ENCODE data around the gene PRPF8.

The PRPF8 gene

DNA sequence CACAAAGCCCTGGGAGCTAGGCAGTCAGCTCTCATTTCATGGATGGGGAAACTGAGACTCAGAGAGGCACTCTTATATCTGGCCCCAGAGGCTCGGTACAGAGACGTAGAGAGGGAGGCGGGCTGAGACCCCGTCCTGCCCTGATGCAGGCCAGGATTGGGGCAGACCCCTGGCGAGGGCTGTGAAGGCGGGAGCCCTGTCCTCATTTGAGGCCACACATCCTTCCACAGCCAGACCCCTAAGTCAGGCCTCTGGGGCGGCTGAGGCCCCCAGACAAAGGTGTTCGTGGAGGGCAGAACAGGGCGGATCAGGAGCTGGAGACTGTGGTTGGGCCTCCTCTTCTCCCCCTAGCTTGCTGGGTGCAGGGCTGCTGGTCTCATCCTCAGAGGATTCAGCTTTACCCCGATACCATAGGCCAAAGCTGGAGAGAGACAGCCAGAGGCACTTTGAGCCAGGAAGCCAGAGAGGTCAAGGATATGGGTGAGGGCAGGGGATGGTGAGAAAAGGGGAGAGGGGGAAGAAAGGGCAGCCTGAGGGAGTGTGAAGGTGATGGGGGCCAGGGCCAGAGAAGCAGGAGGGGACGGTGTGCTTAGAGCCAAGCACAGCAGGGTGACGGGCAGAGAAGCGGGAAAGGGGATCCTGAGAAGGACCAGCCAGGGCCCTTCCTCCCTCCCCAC lies 38.3 kb downstream of the PRPF8 start:
- in situ Hi-C loops (cut with HindIII; ENCODE audit: low sequenced_read_pairs): no loop called here

DNA sequence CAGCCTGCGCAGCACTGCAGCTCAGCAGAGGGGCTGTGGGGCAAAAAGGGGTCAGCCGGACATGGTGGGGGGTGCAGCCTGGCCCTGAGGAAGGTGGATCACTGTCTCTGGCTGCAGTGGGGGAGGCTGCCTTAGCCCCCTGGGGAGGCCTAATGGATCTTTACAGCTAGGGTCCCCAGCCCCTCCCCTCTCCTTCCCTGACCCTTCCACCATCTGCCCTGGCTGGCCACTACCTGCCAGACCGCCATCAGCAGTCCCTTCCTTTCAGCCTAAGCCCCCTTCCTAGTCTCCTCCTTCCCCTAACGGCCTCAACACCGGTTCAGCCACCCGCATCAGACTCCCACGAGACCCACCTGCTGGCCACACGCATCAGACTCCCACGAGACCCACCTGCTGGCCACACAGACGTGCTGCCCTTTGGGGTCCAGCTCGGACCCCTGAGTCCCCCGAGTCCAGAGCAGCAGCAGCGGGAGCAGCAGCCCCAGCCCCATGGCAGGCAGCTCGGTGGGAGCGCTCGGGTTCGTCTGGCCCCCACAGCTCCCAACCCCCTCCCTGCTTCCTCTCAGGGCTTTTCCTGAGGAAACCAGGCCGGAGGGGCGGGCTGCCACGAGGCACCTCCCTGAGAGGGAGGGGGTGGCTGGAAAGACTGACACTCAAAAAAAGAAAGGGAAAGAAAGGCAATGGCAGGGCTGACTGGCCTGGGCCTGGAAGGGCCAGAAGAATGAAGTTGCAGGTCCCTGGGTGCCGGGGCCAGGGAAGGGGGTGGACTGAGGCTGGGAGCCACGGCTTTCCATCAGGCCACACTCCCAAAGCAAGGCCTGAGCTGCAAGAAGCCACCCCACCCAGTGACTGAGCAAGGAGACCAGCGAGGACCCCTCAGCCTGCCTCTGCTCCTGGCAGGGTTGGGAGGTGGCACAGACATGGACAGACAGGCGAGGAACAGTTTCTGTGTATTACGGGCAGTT lies 39.2 kb downstream of the PRPF8 start, which contains the start of gene SCARF1:
Gene SCARF1 (minus strand): TSS at position 526 of the 965 bp plus-strand sequence. CDS start 35 bp downstream, at position 491.
- in situ Hi-C loops (cut with HindIII; ENCODE audit: low sequenced_read_pairs): no loop called here

DNA sequence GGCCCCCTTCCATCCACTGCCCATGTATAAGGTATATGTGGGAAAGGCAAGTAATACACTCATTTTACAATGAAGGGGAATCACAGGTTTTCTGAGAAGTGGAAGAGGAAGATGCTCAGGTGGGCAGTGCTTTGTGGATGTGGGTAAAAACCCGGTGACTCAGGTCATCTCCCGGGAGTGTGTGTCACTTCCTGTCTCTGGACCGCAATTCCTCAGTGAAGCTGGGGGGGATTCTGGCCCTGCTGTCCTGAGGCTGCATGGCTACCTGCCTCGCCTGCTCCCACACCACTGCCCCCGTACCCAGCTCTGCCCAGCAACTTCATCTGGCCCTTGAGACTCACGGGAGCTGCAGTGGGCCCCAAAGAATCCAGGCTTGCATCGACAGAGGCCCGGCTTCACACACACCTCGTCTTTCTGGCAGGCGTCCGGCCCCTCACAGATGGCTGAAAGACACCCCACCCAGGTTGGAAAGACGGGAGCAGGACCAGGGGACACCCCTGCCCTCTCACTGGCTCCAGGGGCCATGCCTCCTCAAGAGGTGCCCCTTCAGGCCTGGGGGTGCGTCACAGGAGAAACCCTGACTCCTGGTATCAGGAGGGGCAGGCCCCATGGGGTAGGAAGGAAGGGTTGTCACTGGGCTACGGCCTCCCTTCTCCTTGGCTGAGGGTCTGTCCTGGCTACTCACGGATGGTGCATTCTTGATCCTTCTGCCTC lies 40.0 kb downstream of the PRPF8 start:
- in situ Hi-C loops (cut with HindIII; ENCODE audit: low sequenced_read_pairs): no loop called here

DNA sequence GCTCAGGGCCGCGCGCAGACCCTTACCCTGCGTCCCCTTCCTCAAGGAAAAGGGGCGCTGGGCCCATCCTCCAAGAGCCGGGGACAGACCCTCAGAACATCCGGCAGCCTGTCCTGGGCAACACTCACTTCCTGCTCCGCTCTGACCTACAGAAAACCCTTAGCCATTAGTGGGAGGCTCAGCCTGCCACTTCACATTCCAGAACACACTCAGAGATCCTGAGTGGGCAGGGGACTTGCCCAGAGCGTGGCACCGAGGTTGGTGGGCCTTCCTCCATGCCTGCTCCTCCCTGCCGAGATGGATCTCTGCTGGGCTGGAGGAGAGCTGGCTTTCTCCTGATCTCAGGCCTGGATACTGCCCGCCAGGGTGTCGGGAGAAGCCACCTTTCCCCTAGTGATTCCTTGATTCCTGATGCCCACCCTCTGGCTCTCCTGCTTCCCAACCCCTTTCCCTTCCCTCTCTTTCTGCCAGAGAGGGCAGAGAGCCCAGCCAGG lies 40.6 kb downstream of the PRPF8 start:
- in situ Hi-C loops (cut with HindIII; ENCODE audit: low sequenced_read_pairs): no loop called here

DNA sequence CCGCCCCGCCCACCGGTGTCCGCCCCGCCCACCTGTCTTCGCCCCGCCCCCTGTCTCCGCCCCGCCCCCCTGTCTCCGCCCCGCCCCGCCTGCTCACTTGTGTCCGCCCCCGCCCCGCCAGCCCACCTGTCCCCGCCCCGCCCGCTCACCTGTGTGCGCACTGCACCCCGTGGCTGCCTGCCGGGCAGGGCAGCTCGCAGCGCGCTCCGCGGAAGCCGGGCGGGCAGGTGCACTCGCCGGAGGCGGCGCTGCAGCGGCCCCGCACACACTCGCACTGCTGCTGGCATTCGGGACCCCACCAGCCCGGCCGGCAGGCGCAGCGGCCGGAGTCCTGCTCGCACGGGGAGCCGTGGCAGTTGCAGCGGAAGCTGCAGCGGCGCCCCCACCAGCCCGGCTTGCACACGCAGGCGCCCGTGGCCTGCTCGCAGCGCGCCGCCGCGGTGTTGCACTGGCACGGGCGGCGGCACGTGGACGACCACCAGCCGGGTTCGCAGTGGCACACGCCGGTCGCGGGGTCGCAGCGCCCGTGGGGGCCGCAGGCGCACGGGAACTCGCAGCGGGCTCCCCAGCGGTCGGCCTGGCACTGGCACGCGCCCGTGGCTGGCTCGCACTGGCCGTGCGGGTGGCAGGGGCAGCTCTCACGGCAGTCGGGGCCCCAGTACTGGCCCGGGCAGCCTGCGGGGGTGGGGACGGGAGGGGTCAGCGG lies 41.2 kb downstream of the PRPF8 start:
- in situ Hi-C loops (cut with HindIII; ENCODE audit: low sequenced_read_pairs): no loop called here

DNA sequence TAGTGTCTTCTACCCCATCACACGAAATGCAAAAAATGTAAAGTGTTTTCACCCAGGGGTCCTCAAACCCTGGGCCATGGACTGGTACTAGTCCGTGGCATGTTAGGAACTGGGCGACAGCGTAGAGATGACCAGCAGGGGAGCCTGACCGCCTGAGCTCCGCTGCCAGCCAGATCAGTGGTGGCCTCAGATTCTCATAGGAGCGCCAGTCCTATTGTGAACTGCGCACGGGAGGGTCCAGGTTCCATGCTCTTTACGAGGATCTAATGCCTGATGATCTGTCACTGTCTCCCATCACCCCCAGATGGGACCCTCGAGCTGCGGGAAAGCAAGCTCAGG lies 43.6 kb downstream of the PRPF8 start:
- in situ Hi-C loops (cut with HindIII; ENCODE audit: low sequenced_read_pairs): no loop called here

DNA sequence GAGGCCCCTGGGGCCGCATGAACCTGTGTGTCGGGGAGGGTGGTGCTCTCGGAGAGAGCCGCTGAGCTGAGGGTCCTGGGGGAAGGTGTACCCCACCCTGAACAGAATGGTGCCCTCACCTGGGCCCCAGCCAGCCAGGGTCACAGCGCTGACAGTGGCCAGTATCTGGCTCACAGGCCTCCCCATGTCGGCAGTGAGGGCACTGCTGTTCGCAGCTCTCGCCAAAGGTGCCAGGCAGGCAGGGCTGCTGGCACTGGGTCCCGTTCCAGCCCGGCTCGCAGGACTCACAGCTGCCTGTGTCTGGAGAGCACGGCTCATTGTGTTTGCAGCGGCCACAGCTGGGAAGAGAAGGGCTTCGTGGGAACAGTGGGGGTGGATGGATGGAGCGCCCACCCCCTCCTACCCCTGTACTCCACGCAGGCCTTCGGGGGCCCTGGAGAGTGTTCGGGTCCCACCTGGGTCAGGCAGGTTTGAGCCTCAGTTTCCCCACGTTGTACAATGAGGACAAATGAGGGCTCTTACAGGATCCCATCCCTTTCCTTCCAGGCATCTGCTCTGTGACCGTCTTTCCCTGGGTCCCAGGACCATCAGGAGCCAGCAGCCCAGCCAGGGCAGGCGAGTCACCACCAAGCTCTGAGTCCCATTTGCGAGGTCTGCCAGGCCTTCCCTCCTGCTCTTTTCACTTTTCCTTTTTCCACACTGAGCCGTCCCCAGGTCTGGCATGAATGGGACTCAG lies 44.2 kb downstream of the PRPF8 start:
- in situ Hi-C loops (cut with HindIII; ENCODE audit: low sequenced_read_pairs): no loop called here

DNA sequence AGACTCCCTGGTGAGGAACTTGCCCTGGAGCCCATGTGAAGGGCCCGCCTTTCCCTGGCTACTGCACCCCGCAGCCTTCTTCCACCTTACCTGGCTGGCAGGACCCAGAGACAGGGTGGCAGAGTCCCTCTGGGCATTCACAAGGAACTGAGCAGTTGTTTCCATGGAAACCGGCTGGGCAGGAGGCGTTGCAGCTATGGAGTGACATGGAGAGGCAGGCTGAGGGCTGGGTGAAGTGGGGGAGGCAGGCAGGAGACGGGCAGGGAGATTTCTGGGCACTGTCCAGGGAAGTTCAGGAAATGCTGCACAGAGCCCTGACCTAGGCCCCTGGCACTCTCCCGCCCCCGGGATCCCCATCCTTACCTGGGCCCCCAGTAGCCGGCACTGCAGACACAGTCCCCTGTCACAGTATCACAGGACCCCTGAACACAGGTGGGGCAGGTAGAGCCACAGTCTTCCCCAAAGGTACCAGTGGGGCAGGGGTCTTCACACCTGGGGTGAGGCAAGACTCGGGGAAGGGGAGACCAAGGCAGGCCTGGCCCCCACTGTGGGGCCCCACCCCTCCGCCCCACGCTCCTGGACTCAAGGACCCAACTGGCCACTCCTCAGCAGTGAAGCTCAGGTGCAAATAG lies 45.0 kb downstream of the PRPF8 start:
- in situ Hi-C loops (cut with HindIII; ENCODE audit: low sequenced_read_pairs): no loop called here

DNA sequence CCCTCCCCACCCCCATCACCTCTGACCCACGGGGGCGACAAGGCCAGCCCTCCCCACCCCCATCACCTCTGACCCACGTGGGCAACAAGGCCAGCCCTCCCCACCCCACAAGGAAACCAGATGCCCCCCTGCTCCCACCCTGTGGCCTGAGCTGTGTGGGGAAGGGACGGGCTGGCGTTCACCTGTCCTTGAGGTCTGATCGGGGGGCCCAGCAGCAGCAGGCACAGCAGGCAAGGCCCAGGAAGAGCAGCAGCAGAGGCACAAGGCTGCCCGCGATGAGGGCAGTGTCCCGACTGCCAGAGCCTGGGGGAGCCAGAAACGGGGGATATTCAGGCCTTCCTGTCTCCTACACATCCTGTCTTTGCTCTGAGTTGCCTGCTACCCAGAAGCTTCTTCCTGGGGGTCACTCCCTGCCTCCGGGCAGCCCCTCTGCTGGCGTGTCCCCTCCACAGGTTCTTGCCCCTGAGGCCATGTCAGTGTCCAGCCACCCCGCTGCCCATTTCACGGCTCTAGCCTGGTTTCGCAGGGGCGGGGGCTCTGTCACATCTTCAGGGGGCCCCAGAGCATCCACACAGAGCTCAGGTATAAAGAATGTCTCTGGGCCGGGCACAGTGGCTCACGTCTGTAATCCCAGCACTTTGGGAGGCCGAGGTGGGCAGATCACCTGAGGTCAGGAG lies 45.9 kb downstream of the PRPF8 start:
- in situ Hi-C loops (cut with HindIII; ENCODE audit: low sequenced_read_pairs): no loop called here

DNA sequence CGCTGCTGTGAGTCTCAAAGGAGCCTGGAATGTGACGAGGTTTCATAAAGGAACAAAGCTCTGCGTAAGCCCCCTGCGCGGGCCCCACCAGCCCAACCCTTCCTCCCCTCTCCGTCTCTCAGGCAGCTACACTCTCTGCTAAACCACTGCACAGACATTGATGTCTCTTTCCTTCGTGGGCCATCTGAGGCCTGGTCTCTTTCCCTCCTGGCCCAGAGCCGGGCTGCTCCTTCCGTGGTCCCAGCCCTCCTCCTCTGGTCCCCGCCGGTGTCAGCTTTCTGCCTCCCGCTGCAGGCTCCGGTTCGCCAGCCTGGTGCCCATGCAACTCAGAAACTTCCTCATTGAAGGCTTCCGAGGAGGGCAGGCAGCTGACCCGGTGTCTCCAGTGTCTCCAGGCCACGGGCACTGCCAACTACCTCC lies 46.5 kb downstream of the PRPF8 start:
- in situ Hi-C loops (cut with HindIII; ENCODE audit: low sequenced_read_pairs): no loop called here

DNA sequence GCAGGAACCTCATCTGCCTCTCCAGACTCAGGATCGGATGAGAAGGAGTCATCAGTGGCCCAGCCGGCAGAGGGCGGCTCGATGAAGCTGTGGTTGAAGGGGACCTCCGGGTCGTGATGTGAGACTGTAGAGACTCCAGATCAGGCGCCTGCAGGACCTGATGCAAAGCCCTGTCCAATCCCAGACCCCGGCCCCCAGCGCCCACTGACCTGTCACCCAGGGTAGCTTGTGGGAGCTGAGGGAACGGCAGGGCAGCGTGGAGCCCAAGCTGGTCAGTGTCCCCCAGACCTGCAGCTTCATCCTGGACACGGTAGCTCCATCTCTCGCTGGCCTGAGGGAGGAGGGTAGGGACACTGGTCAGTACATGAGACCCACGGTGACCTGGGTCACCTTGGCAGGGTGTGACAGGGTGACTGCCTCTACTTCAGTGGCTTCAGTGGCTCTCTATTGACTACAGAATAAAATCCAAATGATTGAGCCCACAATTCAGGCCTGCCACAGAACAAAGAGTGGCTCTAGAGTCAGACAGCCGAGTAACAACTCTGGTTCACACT lies 47.9 kb downstream of the PRPF8 start:
- in situ Hi-C loops (cut with HindIII; ENCODE audit: low sequenced_read_pairs): no loop called here

DNA sequence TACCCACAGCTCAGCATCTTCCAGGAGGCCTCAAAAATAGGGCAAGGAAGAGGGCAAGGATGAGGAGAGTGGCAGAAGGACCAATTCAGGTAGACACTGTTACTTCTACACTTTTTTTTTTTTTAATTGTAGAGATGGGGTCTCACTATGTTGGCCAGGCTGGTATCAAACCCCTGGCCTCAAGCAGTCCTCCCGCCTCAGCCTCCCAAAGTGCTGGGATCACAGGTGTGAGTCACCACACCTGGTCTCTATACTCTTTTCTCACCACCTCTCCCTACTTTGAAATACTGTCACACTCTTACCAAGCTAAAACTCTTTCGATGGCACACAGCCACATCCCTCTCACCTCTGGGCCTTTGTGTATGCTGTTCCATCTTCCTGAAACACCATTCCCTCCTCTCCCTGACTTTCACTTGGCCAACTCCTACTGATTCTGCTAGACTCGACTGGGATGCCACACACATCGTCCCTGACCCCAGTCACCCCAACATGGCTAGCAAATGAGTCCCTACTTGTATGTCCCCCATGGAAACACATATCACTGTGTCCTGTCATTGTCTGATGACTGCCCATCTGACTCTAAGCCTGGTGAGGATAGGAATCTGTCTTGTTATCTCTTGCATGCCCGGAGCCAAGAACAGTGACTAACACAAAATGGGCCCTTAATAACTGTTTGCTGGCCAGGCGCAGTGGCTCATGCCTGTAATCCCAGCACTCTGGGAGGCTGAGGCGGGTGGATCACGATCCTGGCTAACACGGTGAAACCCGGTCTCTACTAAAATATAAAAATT lies 48.8 kb downstream of the PRPF8 start:
- in situ Hi-C loops (cut with HindIII; ENCODE audit: low sequenced_read_pairs): no loop called here

DNA sequence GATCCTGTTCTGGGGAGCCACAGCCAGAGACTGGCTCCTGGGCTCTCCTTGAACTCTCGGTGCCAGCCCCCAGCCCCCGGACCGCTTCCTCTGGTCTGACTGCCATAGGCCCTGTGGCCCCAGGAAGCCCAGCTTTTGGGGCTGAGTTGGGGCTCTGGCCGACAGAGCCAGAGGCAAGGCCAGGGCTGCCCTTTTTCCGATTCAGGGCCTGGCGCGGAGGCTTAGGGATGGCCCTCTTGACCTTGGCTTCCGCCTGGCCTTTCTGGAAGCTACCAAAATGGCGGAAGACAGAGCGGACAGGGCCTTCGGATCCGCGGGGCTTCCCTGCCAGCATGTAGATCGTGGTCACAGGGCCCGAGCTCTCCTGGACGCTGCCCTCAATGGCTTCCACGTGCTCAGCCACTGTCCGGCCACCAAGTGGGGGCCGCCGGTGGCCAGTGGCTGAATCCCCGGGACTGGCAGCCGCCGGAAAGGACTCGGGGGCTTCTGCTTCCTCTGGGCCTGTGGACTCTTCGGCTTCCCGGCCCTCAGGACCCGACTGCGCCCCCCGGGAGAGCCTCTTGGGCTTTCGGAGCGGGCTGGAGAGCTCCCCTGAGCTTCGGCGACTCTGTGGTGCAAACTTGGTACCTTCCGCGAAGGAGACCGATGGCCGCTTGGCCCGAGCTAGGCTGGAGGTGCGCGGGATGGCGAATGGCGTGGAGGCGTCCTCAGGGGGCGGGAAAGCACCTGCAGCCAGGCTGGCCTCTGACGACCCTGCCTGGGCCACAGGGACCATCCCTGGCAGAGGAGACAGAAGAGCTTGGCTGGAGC lies 49.6 kb downstream of the PRPF8 start:
- in situ Hi-C loops (cut with HindIII; ENCODE audit: low sequenced_read_pairs): no loop called here

DNA sequence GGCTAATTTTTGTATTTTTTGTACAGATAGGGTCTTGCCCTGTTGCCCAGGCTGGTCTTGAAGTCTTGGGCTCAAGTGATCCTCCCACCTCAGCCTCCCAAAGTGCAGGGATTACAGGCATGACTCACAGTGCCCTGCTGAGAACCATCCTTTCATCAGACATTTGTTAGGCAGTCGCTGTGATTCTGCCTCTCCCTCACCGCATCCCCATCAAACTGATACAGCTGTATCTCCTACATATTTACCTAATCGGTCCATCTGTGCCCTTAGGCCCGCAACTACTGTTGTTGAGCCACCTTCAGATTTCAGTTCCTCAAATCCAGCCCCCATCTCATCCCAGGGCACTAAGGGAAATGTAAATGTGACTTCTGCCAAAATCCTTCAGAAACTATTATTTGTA lies 54.0 kb downstream of the PRPF8 start:
- in situ Hi-C loops (cut with HindIII; ENCODE audit: low sequenced_read_pairs): no loop called here

DNA sequence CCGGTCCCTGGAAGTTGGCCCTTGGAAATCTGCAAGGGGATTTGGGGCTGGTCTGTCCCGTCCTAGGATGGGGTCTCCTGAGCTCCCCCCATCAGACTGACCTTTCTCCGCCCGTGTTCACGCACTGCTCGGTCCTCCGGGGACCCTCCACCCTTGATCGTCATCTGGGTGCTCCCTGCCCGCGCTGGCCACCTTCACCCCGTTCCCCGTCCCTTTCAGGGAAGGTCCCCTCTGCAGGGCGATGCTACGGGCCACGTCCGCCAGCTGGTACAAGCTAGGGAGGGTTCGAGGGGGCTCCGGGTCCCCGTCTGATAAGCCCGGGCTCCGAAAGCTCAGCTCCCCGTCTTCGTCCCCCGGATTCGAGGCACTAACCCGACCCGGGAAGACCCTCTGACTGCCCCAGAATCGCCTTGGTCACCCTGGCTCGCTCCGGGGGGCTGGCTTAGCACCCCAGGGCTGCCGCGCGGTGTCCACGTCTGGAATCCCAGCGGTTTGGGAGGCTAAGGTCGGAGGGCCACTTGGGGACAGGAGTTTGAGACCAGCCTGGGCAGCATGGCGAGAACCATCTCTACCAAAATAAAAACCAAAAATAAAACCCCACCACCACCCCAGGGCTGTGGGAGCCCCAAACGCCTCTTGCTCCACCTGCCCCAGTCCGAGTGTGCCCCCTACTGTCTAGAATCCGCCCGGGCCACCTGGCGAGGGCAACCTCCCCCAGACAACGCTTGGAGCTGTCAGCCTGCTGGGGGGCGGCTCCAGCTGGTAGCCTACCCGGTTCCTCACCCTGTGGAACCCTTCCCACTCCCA lies 55.0 kb downstream of the PRPF8 start:
- in situ Hi-C loops (cut with HindIII; ENCODE audit: low sequenced_read_pairs): no loop called here

DNA sequence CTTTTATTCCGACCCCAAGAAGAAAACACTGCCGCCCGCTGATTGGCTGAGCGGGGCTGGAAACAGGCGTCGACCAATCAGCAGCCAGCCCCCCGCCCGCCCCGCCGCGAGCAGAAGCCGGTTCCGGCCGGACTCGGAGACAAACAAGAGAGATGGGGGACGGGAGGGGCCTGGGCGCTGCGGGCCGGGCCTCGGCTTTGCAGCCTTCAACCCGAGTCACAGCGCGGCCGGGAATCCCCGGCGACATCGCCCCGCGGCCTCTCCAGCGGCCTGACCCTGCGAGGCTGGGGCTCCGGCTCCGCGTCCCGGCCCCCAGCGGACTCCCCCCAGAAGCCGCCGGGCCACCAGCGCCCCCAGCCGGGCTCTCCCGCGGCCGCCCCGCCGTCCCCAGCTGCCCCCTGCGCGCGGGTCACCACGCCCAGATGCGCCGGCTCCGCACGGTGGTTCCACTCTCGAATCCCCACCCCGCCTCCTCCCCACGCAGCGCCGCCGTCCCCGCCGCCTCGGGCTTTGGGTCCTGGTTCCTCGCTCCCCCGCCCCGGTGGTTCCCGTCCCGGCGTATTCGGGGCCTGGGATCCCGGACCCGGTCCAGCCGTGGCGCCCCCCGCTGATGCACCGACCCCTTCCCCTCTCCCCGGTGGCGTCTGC lies 55.7 kb downstream of the PRPF8 start:
- in situ Hi-C loops (cut with HindIII; ENCODE audit: low sequenced_read_pairs): no loop called here

Measured in DLD1 (cell line).